ENCODE results near the gene TMEM52. TPM values are rescaled to one million over a fixed set of nuclear protein-coding genes. Genes with fewer than 3 reads are reported as not detected.
"Not testable (repeated sequence)": the region's sequence is repeated elsewhere in the genome, so short reads cannot be mapped to it uniquely, and the experiment has no call there.

TMEM52 gene
- total RNA-seq, 3 donors from 2014 or later = 1.6 to 2.9 TPM; not detected in 1

DNA sequence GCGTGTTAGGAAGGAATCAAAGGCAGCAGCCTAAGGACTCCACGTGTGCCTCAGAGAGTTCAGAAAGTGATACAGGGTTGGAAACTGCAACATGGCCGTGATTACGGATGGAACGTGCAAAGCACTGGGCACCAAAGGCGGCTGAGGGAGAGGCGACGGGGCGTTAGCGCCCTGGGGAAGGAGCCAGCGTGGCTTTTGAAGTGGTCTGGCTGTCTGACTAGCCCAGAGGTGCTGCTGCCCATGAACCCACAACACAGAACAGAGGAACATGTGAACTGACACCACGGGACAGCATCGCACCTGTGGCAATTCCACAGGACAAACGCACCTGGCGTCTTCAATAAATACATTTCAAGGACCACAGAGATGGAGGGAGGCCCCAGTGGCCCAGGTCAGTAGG lies 18.0 kb upstream of the TMEM52 start:
- DNase-seq (ENCODE audit: low spot score in 2 of 2) = no peak
- Histone ChIP-seq H3K36me3 (no peaks in the 10 kb centered on the region), H3K27ac (no peak overlapping the region), H3K4me3 (no peak overlapping the region), H3K9me3 (no peaks in the 10 kb centered on the region), H3K4me1 (no peaks in the 10 kb centered on the region), H3K27me3 (peaks cover 0 to 21% of the 10 kb centered on the region in 2 donors)
- TF ChIP-seq POLR2AphosphoS5 (IDR thresholded peaks at IDR 0.05) = no peak
- TF ChIP-seq, protein P1, sequence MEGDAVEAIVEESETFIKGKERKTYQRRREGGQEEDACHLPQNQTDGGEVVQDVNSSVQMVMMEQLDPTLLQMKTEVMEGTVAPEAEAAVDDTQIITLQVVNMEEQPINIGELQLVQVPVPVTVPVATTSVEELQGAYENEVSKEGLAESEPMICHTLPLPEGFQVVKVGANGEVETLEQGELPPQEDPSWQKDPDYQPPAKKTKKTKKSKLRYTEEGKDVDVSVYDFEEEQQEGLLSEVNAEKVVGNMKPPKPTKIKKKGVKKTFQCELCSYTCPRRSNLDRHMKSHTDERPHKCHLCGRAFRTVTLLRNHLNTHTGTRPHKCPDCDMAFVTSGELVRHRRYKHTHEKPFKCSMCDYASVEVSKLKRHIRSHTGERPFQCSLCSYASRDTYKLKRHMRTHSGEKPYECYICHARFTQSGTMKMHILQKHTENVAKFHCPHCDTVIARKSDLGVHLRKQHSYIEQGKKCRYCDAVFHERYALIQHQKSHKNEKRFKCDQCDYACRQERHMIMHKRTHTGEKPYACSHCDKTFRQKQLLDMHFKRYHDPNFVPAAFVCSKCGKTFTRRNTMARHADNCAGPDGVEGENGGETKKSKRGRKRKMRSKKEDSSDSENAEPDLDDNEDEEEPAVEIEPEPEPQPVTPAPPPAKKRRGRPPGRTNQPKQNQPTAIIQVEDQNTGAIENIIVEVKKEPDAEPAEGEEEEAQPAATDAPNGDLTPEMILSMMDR (IDR thresholded peaks at IDR 0.05) = no peak
- no peak for TF ChIP-seq POLR2A (IDR thresholded peaks at IDR 0.05)
- intact Hi-C loops (cut with DNase I; ENCODE audit: low total_unique reads) = no loop called here

DNA sequence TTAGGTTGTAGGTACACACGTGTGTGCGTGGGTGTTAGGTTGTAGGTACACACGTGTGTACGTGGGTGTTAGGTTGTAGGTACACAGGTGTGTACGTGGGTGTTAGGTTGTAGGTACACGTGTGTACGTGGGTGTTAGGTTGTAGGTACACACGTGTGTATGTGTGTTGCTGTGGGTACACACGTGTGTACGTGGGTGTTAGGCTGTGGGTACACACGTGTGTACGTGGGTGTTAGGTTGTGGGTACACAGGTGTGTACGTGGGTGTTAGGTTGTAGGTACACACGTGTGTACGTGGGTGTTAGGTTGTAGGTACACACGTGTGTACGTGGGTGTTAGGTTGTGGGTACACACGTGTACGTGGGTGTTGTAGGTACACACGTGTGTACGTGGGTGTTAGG lies 15.8 kb upstream of the TMEM52 start:
- H3K27ac ChIP-seq; DNase-seq (ENCODE audit: low spot score in 2 of 2); H3K36me3 ChIP-seq; H3K4me1 ChIP-seq; H3K27me3 ChIP-seq; H3K9me3 ChIP-seq; H3K4me3 ChIP-seq; intact Hi-C loops (cut with DNase I; ENCODE audit: low total_unique reads): not testable (repeated sequence)

DNA sequence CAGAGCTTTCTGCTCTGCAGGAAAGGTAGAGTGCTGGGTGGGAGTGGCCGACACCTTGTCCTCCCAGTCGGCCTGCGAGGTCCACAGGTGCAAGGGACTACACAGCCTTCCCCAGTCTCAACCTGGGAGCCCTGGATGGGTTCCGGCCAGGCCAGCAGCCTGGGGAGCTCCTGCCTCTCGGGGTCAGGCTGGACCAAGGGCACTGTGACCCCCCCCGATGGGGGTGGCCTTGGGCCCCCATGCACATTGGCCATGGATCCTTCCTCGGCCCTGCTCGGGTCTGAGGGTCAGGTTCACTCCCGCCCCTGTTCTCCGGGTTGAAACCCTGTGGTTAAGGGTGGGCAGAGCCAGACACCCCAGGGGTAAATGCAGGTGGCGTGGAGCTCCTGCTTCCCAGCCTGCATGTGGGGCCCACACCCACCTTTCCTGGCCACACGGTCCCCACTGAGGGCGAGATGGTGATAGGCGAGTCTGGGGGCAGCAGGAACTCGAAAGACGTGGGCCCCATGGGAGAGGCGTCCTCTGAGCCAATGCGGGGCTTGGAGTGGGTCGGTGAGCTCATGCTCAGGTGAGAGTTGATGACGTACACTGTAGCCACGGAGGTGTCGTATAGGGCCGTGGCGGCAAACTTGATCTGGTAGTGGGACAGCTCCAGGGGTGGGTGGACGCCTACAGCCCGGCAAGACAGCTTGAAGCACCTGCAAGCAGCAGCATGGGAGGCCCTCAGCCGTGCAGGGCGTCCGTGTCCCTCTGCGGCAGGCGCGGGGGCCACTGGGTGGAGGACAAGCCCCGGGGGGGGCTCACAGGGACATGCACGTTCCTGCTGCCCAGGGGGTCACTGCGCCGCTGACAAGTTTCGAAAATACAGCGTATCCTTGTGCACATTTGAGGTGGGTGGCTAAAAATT lies 10.8 kb upstream of the TMEM52 start:
- intact Hi-C loops (cut with DNase I; ENCODE audit: low total_unique reads) = no loop called here
- DNase-seq (ENCODE audit: low spot score in 2 of 2) = no peak
- Histone ChIP-seq H3K9me3 (no peaks in the 10 kb centered on the region), H3K36me3 (no peaks in the 10 kb centered on the region), H3K27ac (no peak overlapping the region), H3K27me3 (no peaks in the 10 kb centered on the region), H3K4me3 (no peak overlapping the region), H3K4me1 (no peaks in the 10 kb centered on the region)
- TF ChIP-seq POLR2AphosphoS5 (IDR thresholded peaks at IDR 0.05) = no peak

DNA sequence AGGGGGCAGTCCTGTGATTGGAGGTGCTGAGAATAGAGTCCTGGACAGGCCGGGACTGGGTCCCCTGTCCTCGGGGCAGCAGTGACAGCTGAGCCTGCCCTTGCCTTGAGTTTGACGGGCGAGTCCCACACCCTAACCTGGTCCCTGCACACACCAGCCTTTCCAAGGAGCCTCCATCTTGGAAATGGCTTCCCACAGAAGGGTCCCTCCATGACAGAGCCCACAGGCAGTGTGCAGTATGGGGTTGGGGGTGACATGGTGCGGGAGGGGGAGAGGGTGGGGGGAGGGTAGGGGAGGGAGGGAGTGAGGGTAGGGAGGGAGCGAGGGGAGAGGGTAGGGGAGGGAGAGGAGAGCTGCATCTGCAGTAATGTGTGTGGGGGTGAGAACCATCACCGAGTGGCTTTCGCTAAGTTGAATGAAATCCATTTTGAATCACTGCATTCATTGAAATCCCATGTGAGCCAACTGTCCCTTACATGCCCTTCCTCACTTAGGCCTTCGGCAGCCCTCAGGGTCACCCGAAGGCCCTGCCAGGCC lies 10.1 kb upstream of the TMEM52 start:
- Histone ChIP-seq H3K4me1 (no peaks in the 10 kb centered on the region), H3K9me3 (no peaks in the 10 kb centered on the region), H3K27ac (no peak overlapping the region), H3K36me3 (no peaks in the 10 kb centered on the region), H3K4me3 (no peak overlapping the region), H3K27me3 (no peaks in the 10 kb centered on the region)
- TF ChIP-seq, protein P1 (IDR thresholded peaks at IDR 0.05) = no peak
- TF ChIP-seq POLR2AphosphoS5 (IDR thresholded peaks at IDR 0.05) = no peak
- TF ChIP-seq POLR2A (IDR thresholded peaks at IDR 0.05) = no peak
- intact Hi-C loops (cut with DNase I; ENCODE audit: low total_unique reads) = no loop called here
- DNase-seq (ENCODE audit: low spot score in 2 of 2) = no peak

DNA sequence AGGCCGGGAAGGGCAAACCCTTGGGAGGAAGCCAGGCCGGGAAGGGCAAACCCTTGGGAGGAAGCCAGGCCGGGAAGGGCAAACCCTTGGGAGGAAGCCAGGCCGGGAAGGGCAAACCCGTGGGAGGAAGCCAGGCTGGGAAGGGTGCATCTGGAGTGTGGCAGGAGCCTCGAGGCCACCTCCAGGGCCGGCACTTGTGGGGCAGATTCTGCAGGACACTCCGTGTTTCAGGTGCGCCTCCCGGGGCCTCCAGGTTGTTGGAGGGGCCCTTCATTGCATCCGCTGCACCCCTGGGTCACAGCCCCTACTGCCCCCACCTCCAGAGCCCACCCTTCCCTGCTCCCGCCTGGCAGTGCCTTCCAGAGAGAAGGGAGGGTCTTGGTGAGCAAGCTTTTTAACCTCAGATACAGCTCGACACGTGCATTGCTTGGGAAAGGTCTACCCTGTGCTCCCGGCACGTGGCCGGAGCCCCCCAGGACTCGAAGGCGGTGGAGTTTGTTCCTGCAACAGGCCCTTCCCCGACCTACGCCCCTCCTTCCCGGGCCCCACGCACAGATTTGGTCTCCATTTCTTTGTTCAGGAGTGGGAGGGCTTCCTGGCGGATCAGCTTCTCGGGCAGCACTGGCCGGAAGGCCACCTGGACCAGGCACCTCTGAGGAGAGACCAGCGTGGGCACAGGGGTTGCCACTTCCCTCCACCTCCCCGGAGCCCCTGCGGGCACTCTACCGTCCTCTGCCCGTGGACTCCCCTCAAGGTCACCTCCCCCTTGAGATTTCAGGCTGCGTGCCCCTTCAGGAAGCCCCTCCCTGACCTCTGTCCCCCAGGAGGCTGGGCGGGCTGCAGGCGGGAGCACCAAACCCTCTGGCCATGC lies 9.4 kb upstream of the TMEM52 start:
- Histone ChIP-seq H3K4me3 (no peak overlapping the region), H3K9me3 (no peaks in the 10 kb centered on the region), H3K27me3 (no peaks in the 10 kb centered on the region), H3K36me3 (no peaks in the 10 kb centered on the region), H3K27ac (no peak overlapping the region), H3K4me1 (no peaks in the 10 kb centered on the region)
- no peak for DNase-seq (ENCODE audit: low spot score in 2 of 2)
- intact Hi-C loops (cut with DNase I; ENCODE audit: low total_unique reads) = no loop called here
- TF ChIP-seq POLR2A (IDR thresholded peaks at IDR 0.05) (no peak), POLR2AphosphoS5 (IDR thresholded peaks at IDR 0.05) (no peak)
- TF ChIP-seq, protein P1 (IDR thresholded peaks at IDR 0.05) = no peak
